NCI-H345 (cell line): ENCODE measurements around the gene UBE2J2.

ENCODE experiments used
- DNase-seq: peaks from one replicate; lab custom pipeline; 2025; lab: John Stamatoyannopoulos, UW

UBE2J2 gene

GRCh38 chr1:1309251-1310108 lies 35.8 kb upstream of the UBE2J2 start:
- DNase-seq, result no peak

- no peak for DNase-seq
These were observed 35.1 kb upstream of the UBE2J2 start for GRCh38 chr1:1308756-1309250.

- DNase-seq, result peak; percentile 93
These were observed 34.5 kb upstream of the UBE2J2 start, which contains the start of the genes ACAP3 and PUSL1 for GRCh38 chr1:1307923-1308755. Gene ACAP3, minus strand, starts transcription at chr1:1307930. Its CDS starts 115 bp downstream, at chr1:1307815. Gene PUSL1, plus strand, starts transcription at chr1:1308597. Its CDS starts 47 bp downstream, at chr1:1308644.

GRCh38 chr1:1307261-1307922 lies 33.7 kb upstream of the UBE2J2 start:
- no peak for DNase-seq

GRCh38 chr1:1306661-1307260 lies 33.1 kb upstream of the UBE2J2 start:
- DNase-seq, result no peak

GRCh38 chr1:1306070-1306660 lies 32.5 kb upstream of the UBE2J2 start:
- no peak for DNase-seq

GRCh38 chr1:1305300-1306069 lies 31.8 kb upstream of the UBE2J2 start:
- peak; percentile 34 for DNase-seq

- peak; percentile 82 for DNase-seq
These were observed 31.0 kb upstream of the UBE2J2 start for GRCh38 chr1:1304331-1305299.

GRCh38 chr1:1303736-1304135 lies 30.1 kb upstream of the UBE2J2 start:
- DNase-seq, result no peak

GRCh38 chr1:1302951-1303509 lies 29.4 kb upstream of the UBE2J2 start:
- no peak for DNase-seq

- DNase-seq, result no peak
These were observed 28.4 kb upstream of the UBE2J2 start for GRCh38 chr1:1302006-1302430.

GRCh38 chr1:1300352-1300739 lies 26.7 kb upstream of the UBE2J2 start:
- no peak for DNase-seq

GRCh38 chr1:1299686-1300351 lies 26.2 kb upstream of the UBE2J2 start:
- peak; percentile 29 for DNase-seq

- no peak for DNase-seq
These were observed 25.4 kb upstream of the UBE2J2 start for GRCh38 chr1:1298861-1299685.

- DNase-seq, result no peak
These were observed 24.3 kb upstream of the UBE2J2 start for GRCh38 chr1:1297802-1298424.

GRCh38 chr1:1296070-1297061 lies 22.7 kb upstream of the UBE2J2 start:
- DNase-seq, result no peak
